GM21786 (cell line): ENCODE data around the gene ZNF277.
"Not testable (repeated sequence)": the region's sequence is repeated elsewhere in the genome, so short reads cannot be mapped to it uniquely, and the experiment has no call there.

ENCODE experiments used
- ATAC-seq: cut with Tn5 transposase; IDR thresholded peaks from one replicate; pipeline ENCODE4 v1.9.1; 2021; ENCODE audit not compliant: unreplicated experiment

The ZNF277 gene

DNA sequence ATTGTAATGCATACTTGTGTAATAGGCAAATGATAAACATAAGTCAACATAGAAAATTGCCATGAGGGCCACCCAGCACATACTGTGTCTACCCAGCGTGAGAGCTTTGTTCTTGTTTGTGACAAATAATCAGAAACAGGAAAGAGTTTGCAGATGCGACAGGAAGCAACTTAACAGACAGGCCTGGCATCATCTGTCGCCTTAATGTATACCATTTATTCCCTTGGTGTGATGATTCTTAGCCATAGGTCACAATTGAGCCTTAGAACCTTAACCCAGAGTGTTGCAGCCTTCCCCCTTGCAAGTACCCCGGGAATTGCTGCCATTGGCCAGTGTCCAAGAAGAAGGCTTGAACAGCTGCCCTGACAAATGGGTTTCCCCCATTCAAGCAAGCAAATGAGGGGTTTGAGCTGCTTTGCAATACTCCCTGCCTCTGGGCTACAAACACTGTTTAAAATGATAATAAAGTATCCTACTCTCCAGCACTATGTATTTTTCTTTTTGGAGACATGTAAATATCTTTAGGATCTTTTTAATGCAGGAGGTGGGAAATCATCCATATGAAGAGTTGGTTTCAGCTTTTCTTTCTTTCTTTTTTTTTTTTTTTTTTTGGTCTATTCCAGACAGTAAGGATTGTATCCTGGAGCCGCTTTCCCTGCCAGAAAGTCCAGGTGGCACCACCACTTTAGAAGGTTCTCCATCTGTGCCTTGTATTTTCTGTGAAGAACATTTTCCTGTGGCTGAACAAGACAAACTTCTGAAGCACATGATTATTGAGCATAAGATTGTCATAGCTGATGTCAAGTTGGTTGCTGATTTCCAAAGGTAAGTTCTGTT lies 80.0 kb downstream of the ZNF277 start:
- peak; percentile 56 for ATAC-seq

DNA sequence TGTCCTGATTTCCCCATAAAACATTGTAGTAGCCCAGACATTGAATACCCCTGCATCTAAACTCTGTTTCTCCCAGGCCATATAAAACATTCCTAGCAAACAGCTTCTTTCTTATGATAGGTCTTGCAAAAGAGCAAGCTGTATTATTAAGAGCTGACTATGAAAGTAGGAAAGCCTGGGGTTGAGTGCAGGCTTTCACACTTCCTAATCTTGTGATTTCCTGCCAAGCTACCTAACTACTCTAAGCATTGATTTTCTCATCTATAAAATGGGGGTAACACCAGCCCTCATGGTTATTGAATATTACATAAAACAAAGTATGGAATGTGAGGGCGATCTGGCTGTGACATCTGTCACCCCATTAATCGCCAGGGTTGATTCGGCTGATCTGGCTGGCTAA lies 81.8 kb downstream of the ZNF277 start:
- no peak for ATAC-seq

DNA sequence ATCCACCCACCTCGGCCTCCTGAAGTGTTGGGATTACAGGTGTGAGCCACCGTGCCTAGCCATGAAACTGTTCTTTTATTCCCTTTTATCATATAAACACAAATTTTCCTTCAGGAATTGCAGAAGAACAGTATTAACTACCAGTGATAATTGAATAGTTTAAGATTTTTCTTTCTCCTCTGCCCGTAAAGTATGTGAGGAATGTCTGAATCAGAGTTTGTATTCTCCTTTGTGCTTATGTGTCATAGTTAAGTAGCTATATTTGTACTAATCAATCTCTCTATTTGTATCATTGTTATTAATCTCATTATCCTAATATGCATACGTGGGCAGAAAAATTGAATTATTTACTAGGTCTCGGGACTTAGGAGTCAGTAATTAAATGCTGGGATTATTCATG lies 83.6 kb downstream of the ZNF277 start:
- no peak for ATAC-seq

DNA sequence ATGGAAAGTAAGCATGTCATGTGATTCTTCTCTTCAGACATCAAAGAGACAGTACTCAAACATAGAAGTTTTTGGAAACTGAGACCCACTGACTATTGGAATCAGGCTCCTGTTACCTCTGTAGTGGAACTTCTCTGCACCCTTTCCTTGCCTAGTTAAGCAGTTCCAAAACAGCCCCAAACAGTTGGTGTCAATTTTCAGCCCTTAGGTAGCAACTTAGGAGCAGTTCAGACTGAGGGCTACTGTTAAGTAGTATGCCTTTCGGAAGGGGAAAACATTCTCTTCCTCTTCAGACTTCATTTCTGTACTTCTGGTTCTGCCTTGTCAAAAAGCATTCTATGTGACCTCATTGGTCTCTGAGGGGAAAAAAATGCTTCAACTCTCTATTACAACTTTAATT lies 85.7 kb downstream of the ZNF277 start:
- no peak for ATAC-seq

DNA sequence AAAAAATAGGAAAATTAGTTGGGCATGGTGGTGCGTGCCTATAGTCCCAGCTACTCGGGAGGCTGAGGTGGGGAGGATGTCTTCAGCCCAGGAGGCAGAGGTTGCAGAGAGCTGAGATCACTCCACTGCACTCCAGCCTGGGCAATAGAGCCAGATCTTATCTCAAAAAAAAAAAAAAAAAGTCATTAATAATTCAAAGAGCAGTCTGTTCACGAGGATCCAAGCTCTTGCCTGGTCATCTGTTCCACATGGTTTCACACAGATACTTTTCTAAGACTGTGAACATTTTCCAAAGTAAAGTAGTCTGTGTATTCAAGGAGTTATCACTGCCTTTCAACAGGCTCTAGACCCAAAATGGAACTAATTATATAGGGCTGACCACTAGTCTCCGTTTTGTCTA lies 86.9 kb downstream of the ZNF277 start:
- ATAC-seq, result no peak

DNA sequence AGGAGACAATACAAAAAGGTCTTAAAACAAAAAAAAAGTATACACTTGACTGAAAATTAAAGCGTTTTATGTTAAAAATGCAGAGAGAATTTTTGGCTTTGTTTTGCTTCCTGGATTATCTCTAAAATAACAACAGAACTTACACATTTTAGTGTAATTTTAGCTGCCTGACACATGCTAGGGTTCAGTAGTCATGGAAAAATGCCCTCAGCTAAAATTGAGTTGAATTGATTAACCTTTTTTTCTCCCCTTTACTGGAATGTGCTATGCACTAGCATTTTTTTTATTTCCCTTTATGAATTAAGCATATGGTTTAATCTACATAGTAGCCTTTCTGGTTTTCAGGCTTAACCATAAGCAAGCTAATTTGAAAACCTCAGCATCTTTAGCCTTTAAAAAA lies 89.9 kb downstream of the ZNF277 start:
- no peak for ATAC-seq

DNA sequence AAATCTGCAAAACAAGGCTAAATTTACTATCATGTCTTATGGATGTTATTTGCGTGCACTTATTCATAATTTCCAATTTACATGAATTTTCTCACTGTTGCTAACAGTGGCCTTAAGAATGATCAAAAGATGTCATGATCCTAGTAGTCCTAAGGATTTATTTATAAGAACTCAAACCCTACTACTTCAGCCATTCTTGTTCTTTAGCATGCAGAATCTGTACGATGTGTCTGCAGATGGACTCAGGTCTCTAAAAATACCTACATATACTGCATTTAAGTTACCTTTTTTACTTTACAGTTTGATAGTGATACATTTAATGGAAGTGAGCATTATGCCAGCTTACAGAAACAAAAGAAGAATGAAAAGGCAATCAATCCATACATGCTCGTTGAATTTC lies 91.2 kb downstream of the ZNF277 start:
- no peak for ATAC-seq

DNA sequence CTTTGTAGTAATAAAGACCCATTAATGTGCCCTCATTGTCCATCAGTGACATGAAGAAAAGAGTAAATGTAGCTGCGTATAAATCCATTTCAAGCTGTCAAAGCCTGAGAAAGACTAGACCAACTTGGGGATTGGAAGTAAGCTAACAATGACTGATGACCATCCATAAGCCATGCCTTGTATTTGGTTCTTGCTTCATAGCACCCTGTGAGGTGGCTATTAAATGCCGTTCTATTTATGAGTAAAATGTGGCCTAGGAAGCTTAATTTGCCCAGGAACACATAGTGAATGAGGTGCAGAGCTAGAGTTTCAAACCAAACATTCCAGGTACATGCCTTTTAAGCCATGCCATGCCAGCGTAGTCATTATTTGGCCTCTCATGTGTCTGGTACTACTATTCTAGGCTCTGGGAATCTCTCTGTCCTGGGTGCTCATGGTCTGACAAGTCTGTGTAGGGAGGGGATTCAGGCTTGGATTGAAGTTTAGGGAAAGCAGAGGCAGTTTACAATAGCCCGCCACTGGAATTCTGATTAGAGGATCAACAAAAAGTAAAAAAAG lies 92.1 kb downstream of the ZNF277 start:
- ATAC-seq, result no peak

DNA sequence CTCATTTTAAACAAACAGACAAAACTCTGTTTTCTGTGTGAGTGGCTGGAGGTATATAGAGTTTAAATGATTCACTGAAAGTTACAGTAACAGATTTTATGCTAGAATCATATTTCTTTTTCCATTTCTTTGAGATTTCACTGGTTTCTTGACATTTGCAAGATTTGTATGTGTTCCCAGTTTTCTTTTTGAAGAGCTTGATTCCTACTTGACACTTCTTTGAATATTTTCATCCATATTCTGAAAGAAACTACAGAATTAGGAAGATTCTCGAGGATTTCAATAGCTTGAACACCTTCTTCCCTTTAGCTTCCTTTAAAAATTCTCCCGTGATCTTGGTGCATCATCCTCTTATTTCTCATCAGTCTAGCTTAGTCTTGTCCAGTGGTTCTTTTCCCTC lies 93.6 kb downstream of the ZNF277 start:
- no peak for ATAC-seq

DNA sequence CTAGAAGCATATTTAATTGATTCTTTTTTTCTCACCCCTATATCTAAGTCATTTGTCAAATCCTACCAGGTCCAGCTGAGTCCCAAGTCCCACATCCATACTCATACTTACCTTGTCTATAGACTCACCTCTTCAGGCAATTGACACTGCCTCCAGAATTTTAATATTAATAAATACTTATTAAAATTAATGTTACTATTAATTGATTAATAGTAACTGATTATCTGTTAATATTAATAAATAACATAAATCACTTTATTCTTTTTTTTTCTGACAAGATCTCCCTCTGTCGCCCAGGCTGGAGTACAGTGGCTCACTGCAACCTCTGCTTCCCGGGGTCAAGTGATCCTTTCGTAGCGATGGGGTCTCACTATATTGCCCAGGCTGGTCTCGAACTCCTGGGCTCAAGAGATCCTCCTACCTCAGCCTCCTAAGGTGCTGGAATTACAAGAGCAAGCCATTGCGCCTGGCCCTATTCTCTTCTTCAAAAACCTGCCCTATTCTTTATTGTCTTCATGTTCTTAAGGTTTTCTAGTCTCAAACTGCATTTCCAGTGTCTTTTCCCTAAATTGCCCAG lies 94.4 kb downstream of the ZNF277 start:
- no peak for ATAC-seq

DNA sequence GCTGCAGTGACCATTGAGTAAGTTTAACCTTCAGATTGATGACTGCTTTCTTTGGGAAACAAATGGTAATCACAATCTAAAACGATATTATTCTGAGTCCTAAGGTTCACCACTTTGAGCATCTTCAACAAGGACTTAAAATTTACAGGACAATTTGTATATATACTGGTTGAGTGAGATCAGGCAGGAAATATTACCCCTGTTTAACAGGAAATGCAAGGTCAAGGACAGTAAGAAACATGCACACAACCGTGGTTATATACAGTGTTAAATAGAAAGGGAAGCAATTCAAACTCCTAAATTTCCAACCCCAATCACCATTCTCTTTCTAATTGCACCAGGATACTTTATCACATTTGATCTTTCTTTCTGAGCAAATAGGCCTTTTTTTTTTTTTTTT lies 96.1 kb downstream of the ZNF277 start:
- ATAC-seq, result no peak

DNA sequence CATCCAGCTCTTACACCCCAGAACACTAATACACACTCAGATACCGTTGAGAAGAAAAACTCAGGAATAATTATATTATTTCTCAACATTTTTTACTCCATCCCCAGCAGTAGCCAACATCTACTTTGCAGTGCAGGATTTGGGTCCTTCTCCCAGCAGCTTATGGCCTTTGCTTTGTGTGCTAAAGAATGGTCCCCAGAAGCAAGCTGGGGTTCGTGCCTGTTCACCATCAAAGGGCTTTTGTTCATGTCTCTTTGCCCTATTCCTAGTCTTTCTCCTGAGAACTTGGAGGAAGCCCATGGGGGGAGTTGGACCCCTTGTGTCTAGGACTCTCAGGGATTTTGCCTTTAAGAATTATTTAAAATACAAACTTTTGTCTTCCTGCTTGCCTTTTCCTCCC lies 100.4 kb downstream of the ZNF277 start:
- no peak for ATAC-seq

DNA sequence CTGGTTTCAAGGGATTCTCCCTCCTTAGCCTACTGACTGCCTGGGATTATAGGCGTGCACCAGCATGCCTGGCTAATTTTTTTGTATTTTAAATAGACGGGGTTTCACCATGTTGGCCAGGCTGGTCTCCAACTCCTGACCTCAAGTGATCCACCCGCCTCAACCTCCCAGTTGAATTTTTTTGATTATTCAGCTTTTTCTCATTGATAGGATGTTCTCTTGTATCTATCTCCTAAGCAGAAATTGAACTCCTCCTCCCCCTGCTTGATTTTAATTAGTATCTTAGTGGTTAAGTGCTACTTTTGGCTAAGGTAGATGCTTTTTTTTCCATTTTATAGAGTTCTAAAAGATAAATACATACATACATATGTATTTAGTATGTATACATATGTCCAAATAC lies 101.0 kb downstream of the ZNF277 start:
- no peak for ATAC-seq

DNA sequence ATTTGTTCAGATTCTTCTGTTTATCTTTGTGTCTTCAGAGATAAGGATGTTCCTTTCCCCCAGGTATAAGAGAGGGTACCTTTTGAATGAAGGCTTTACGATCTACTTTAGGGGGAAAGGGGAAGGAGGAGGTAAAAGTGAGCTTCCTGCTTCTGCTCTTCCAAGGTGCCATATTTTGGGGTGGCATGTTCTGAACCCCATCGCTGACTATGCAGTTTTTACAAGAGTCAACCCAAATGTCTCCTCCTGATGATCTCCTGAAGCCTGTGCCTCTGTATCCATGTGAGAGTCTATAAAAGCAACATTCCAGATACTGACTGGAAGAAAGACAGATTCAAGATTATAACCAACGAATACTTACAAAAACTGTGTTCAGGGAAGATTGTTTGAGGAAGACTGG lies 102.5 kb downstream of the ZNF277 start:
- no peak for ATAC-seq

DNA sequence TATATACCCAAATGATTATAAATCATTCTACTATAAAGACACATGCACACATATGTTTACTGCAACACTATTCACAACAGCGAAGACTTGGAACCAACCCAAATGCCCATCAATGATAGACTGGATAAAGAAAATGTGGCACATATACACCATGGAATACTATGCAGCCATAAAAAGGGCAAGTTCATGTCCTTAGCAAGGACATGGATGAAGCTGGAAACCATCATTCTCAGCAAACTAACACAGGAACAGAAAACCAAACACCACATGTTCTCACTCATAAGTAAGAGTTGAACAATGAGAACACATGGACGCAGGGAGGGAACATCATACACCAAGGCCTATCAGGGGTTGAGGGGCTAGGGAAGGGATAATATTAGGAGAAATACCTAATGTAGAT lies 110.3 kb downstream of the ZNF277 start:
- ATAC-seq, result not testable (repeated sequence)

DNA sequence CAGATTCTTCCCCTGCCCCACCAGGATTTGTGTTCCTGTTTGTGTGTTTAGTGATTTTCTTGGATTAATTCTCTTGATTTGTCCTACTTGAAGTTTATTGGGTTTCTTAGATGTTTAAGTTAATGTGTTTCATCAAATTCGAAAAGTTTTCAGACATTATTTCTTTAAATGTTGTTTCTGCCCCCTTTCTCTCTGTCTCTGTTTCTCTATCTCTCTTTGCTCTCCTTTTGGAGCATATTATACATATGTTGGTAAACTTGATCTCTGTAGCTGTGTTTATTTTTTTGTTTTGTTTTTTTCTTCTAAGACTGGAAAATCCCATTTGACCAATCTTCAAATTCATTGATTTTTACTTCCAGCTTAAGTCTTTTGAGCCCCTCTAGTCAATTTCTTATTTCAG lies 115.6 kb downstream of the ZNF277 start:
- no peak for ATAC-seq

DNA sequence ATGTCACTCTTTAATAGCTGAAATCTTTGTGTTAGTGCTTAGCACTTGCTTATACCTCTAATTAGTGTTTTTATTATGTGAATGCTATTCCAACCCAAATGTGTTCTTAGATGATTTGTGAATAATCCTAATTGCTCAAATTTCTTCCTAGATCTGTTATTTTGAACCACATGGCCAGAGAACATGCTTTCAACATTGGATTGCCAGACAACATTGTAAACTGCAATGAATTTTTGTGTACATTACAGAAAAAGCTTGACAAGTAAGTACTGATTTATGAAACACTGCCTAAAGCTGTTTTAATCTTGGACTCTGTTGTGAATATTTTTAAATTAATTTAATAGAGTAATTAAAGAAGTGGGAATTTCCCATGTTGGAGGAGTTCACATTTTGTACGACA lies 121.1 kb downstream of the ZNF277 start:
- no peak for ATAC-seq

DNA sequence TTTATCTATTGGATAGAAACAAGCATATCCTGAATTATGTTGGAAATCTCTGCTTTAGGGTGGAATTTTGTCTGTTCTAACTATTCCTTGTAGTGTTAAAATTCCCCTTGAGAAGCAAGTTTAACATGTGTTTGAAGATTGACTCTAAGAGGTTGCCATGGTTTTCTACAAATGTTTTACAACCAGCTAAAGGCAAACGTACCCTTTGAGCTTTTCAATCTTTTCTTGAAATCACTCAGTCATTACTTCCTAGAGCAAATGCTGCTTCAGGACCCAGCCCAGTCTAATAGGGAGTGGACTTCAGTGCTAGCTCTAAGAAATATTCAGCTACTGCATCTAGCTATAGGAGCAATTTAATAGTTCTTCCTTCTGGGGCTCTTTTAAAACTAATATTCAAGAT lies 125.0 kb downstream of the ZNF277 start:
- no peak for ATAC-seq

DNA sequence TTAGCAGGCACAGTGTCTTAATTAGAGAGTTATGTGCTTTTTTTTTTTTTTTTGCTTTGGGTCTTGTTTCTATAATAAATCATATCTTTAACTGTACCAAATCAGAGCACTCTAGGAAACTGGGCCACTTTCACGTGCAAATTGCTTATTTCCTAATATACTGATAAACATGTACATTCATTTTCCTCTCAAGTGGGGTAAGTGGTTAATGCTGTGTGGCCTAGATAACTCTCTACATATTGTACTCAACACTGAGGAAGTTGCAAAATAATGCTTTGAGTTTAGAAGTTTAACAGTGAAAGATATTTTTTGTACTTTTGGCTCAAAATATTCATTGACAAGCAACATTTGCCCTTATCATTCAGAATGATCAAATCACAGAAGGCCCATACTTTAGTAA lies 127.9 kb downstream of the ZNF277 start:
- no peak for ATAC-seq

DNA sequence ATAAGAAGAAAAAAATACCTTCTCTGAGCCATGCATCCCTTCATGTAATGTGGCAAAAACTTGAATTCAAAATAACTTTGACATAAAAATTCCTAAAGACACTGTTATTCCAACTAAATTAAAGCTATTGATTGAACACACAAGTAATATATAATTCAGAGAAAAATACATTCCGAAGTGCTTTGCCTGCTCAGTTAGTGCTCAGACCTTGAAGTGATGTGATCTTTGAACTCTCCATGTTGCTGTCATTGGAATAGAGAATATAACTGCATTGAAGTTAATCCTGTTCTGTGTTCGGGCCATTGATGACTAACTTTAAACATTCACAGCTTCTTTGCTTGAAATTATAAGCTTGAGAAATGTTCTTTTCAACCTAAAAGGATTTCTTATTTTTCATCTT lies 129.8 kb downstream of the ZNF277 start:
- ATAC-seq, result no peak

DNA sequence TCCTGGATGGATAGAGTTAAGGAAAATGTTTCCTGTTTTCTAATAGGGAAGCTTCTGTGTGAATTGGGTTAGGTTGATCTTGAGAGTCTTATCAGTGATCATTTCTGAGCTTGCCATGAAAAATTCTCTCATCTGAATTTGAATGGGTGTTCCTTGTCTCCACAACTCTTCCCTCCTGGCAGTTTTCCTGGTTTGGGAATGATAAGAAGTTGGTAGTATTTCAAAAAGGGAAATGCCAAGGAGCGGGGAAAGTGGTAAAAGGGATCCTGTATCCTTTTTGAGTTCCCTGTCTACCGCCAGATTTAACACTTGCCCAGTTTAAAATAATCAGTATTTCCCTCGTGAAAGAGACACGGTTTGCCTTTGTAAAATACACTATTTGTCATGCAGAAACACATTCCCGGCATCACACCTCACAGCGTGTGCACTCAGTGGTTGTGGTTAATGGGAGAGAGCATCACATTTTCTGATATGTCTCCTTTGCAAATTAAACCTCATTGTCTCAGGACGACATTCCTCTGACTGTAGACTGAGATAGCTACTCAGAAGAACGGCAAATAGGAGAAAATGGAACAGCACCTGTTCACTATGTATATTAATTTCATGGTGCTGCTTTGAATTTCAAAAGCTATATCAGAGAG lies 130.6 kb downstream of the ZNF277 start:
- no peak for ATAC-seq

DNA sequence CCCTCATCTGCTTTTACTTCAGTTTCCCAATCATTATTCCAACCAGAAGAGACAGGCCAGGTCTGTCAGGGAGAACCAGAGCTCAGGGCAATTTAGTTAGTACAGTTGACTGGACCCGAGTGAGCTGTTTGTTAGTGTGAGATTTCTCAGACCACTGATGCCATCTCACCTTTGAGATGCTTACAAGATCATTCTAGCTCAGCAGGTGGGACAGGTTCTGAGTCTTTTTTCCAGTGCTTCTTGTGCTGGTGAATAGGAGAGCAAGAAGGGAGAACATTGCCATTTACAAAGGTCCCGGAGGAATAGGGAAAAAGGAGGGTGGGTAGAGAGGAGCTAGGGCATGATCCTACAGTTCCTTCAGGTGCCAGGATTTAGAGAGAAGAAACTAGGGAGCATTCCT lies 131.4 kb downstream of the ZNF277 start:
- no peak for ATAC-seq
